H9 (cell line): ENCODE data around the gene UPB1. TPM values are rescaled to one million over a fixed set of nuclear protein-coding genes. Genes with fewer than 3 reads are reported as not detected.
"Not testable (repeated sequence)": the region's sequence is repeated elsewhere in the genome, so short reads cannot be mapped to it uniquely, and the experiment has no call there.

Source experiments
- DNase-seq: peaks from one replicate; pipeline ENCODE4 v3.0.0-alpha.2; 2017
- H2AFZ ChIP-seq: one replicate; pipeline ENCODE4 v1.6.1; 2013; ENCODE audit warnings: mild to moderate bottlenecking, low read length, control low read depth, moderate library complexity
- H2AK5ac ChIP-seq: 2 replicates; pipeline ENCODE4 v1.6.1; 2013; ENCODE audit warnings: low read length, control low read depth, mixed read lengths; ENCODE audit not compliant: insufficient read length
- H2BK120ac ChIP-seq: one replicate; pipeline ENCODE4 v1.6.1; 2013; ENCODE audit warnings: low read depth, mild to moderate bottlenecking, low read length, control low read depth, inconsistent platforms; ENCODE audit not compliant: poor library complexity, severe bottlenecking
- H2BK12ac ChIP-seq: 2 replicates; pipeline ENCODE4 v1.6.1; 2013; ENCODE audit warnings: low read length, control low read depth, mixed read lengths, low read depth; ENCODE audit not compliant: insufficient read length
- H2BK15ac ChIP-seq: 2 replicates; pipeline ENCODE4 v1.6.1; 2013; ENCODE audit warnings: low read depth, low read length, control low read depth
- H2BK20ac ChIP-seq: one replicate; pipeline ENCODE4 v1.6.1; 2013; ENCODE audit warnings: low read depth, mild to moderate bottlenecking, low read length, control low read depth, inconsistent platforms; ENCODE audit not compliant: poor library complexity, severe bottlenecking
- H2BK5ac ChIP-seq: 2 replicates; pipeline ENCODE4 v1.6.1; 2013; ENCODE audit warnings: low read length, control low read depth, mixed read lengths; ENCODE audit not compliant: insufficient read length
- H3K14ac ChIP-seq: 2 replicates; pipeline ENCODE4 v1.6.1; 2013; ENCODE audit warnings: low read length, control low read depth; ENCODE audit not compliant: insufficient read depth
- H3K18ac ChIP-seq: 2 replicates; pipeline ENCODE4 v1.6.1; 2013; ENCODE audit warnings: low read depth, mild to moderate bottlenecking, mixed read lengths, low read length, control low read depth; ENCODE audit not compliant: insufficient read length
- H3K23ac ChIP-seq: 2 replicates; pipeline ENCODE4 v1.6.1; 2013; ENCODE audit warnings: low read length, control low read depth, mixed read lengths, low read depth; ENCODE audit not compliant: insufficient read length
- H3K23me2 ChIP-seq: 2 replicates; pipeline ENCODE4 v1.6.1; 2013; ENCODE audit warnings: low read depth, mild to moderate bottlenecking, mixed read lengths, low read length, control low read depth; ENCODE audit not compliant: insufficient read length, poor library complexity, severe bottlenecking
- H3K27ac ChIP-seq: 2 replicates; pipeline ENCODE4 v1.5.1; 2013; ENCODE audit warnings: low read length, control low read depth, mixed read lengths, low read depth; ENCODE audit not compliant: insufficient read length
- H3K27me3 ChIP-seq: 2 replicates; pipeline ENCODE4 v1.6.1; 2013; ENCODE audit warnings: low read length, control low read depth, inconsistent platforms; ENCODE audit not compliant: insufficient read depth
- H3K4ac ChIP-seq: 2 replicates; pipeline ENCODE4 v1.6.1; 2013; ENCODE audit warnings: low read depth, mild to moderate bottlenecking, control low read depth, inconsistent platforms, low read length, moderate library complexity
- H3K4me1 ChIP-seq: 2 replicates; pipeline ENCODE4 v1.6.1; 2013; ENCODE audit warnings: low read length, control low read depth, inconsistent platforms; ENCODE audit not compliant: insufficient read depth
- H3K4me2 ChIP-seq: 2 replicates; pipeline ENCODE4 v1.6.1; 2013; ENCODE audit warnings: low read length, control low read depth, mixed read lengths; ENCODE audit not compliant: insufficient read length, insufficient read depth
- H3K56ac ChIP-seq: 2 replicates; pipeline ENCODE4 v1.6.1; 2013; ENCODE audit warnings: low read depth, mild to moderate bottlenecking, mixed read lengths, low read length, control low read depth; ENCODE audit not compliant: insufficient read length
- H3K79me1 ChIP-seq: 2 replicates; pipeline ENCODE4 v1.6.1; 2013; ENCODE audit warnings: low read depth, mild to moderate bottlenecking, moderate library complexity, low read length, control low read depth, inconsistent platforms; ENCODE audit not compliant: insufficient read depth, poor library complexity, severe bottlenecking
- H3K79me2 ChIP-seq: 2 replicates; pipeline ENCODE4 v1.6.1; 2013; ENCODE audit warnings: low read length, control low read depth, inconsistent platforms; ENCODE audit not compliant: insufficient read depth
- H3K9ac ChIP-seq: 2 replicates; pipeline ENCODE4 v1.6.1; 2013; ENCODE audit warnings: low read length, control low read depth, mixed read lengths; ENCODE audit not compliant: insufficient read length; ENCODE audit errors: extremely low read depth
- H3K9me3 ChIP-seq: one replicate; pipeline ENCODE4 v1.6.1; 2013; ENCODE audit warnings: low read depth, low read length, inconsistent platforms; ENCODE audit not compliant: control insufficient read depth
- H3T11ph ChIP-seq: one replicate; pipeline ENCODE4 v1.6.1; 2013; ENCODE audit warnings: mild to moderate bottlenecking, low read length, control low read depth, inconsistent platforms
- H4K20me1 ChIP-seq: one replicate; pipeline ENCODE4 v1.6.1; 2013; ENCODE audit not compliant: control insufficient read depth, insufficient read length, insufficient read depth
- H4K5ac ChIP-seq: 2 replicates; pipeline ENCODE4 v1.6.1; 2013; ENCODE audit warnings: low read depth, mild to moderate bottlenecking, mixed read lengths, low read length, control low read depth; ENCODE audit not compliant: insufficient read length
- H4K8ac ChIP-seq: replicated peaks from 2 replicates; pipeline ENCODE4 v1.6.1; 2013; ENCODE audit warnings: low read length, control low read depth, mixed read lengths, low read depth; ENCODE audit not compliant: insufficient read length
- H4K91ac ChIP-seq: 2 replicates; pipeline ENCODE4 v1.6.1; 2013; ENCODE audit warnings: low read depth, mild to moderate bottlenecking, moderate library complexity, mixed read lengths, low read length, control low read depth; ENCODE audit not compliant: insufficient read length
- H3K27ac Mint-ChIP-seq, 3 experiments: 2 replicates in 2 of 3; 3 replicates in 1 of 3; pipeline ENCODE4 v1.8.0; 2020 to 2021; ENCODE audit warnings: mixed read lengths in 3 of 3, mild to moderate bottlenecking in 1 of 3, moderate library complexity in 1 of 3
- H3K27me3 Mint-ChIP-seq: 2 replicates; pipeline ENCODE4 v1.8.0; 2021; ENCODE audit warnings: low read depth, mild to moderate bottlenecking, moderate library complexity, mixed read lengths
- H3K36me3 Mint-ChIP-seq, 3 experiments: 2 replicates in 2 of 3; 3 replicates in 1 of 3; pipeline ENCODE4 v1.8.0; 2020 to 2021; ENCODE audit warnings: low read depth in 3 of 3, mixed read lengths in 3 of 3; ENCODE audit not compliant: insufficient read depth in 1 of 3
- H3K4me1 Mint-ChIP-seq, 2 experiments: 2 replicates each; pipeline ENCODE4 v1.8.0; 2020; ENCODE audit warnings: mixed read lengths in 2 of 2
- H3K4me3 Mint-ChIP-seq, 2 experiments: 2 replicates in 1 of 2; 3 replicates in 1 of 2; pipeline ENCODE4 v1.8.0; 2020 to 2021; ENCODE audit warnings: mild to moderate bottlenecking in 2 of 2, mixed read lengths in 2 of 2, moderate library complexity in 1 of 2
- H3K9me3 Mint-ChIP-seq, 2 experiments: 2 replicates in 1 of 2; 3 replicates in 1 of 2; pipeline ENCODE4 v1.8.0; 2020; ENCODE audit warnings: mild to moderate bottlenecking in 2 of 2, mixed read lengths in 2 of 2, moderate library complexity in 1 of 2
- CTCF ChIP-seq: fragments of 200-600 bp; sonication (generic); conservative IDR thresholded peaks from 3 replicates; pipeline ENCODE4 v1.8.0; 2021; ENCODE audit warnings: antibody characterized with exemption, mild to moderate bottlenecking
- WGBS: extraction: QIAGEN DNeasy Blood & Tissue Kit; methylation state at CpG from one replicate; pipeline ENCODE4 v1.1.7; 2013; ENCODE audit warnings: missing lambda C conversion rate, low lambda C conversion rate, mixed read lengths; ENCODE audit not compliant: insufficient read length; ENCODE audit errors: extremely low coverage; 5-methylcytosine and 5-hydroxymethylcytosine counted together
- total RNA-seq: library from RNA; stranded (reverse); gene quantifications from 2 replicates; pipeline ENCODE4 v1.2.1, GENCODE V29; 2021

Gene UPB1
- total RNA-seq, 1 experiment from 2014 or later = not detected

- Histone ChIP-seq H2BK20ac (no peak overlapping the region), H4K5ac (no peak overlapping the region), H3K4me2 (no peak overlapping the region), H3K23me2 (no peaks in the 10 kb centered on the region), H2AFZ (no peak overlapping the region), H3K79me2 (no peaks in the 10 kb centered on the region), H3K9me3 (no peaks in the 10 kb centered on the region), H4K20me1 (no peaks in the 10 kb centered on the region), H3K23ac (no peak overlapping the region), H2BK12ac (no peak overlapping the region), H3K56ac (no peak overlapping the region), H3K27me3 (no peaks in the 10 kb centered on the region), H3T11ph (no peak overlapping the region), H3K27ac (no peak overlapping the region), H3K4me1 (no peaks in the 10 kb centered on the region), H2BK5ac (no peak overlapping the region), H3K18ac (no peak overlapping the region), H2BK120ac (no peak overlapping the region), H3K14ac (no peak overlapping the region), H4K8ac (no peak overlapping the region), H2AK5ac (no peak overlapping the region), H3K9ac (no peak overlapping the region), H4K91ac (no peak overlapping the region), H2BK15ac (no peak overlapping the region), H3K79me1 (no peaks in the 10 kb centered on the region), H3K4ac (no peak overlapping the region)
- no peaks in the 10 kb centered on the region for H3K36me3 Mint-ChIP-seq
- no CpG with 5 or more reads among the region's 2 CpGs for WGBS
- TF ChIP-seq CTCF = no peak
- H3K4me1 Mint-ChIP-seq = peaks cover 10 to 11% of the 10 kb centered on the region in 2 experiments
- H3K27ac Mint-ChIP-seq = no peak overlapping the region
- no peak overlapping the region for H3K4me3 Mint-ChIP-seq
- DNase-seq = no peak
- H3K9me3 Mint-ChIP-seq = no peaks in the 10 kb centered on the region
- no peaks in the 10 kb centered on the region; the same call in 1 of the 2 replicates for H3K27me3 Mint-ChIP-seq
These were observed 34.8 kb downstream of the UPB1 start for GRCh38 chr22:24529898-24530297.

DNA sequence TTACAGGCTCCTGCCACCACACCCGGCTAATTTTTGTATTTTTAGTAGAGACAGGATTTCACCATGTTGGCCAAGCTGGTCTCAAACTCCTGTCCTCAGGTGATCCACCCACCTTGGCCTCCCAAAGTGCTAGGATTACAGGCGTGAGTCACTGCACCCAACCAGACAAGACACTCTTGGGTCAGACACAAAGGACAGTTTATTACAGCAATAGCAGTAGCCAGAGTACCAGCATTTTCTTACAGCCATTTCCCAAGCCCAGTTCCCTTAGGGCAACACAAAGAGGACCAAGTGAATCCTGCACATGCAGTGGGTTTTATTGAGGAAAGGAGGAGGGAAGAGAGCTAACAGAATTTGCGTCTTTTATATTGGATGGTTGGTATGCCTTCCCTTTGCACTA is 35.8 kb downstream of the UPB1 start:
- not testable (repeated sequence) for H3K9me3 ChIP-seq, H3K18ac ChIP-seq, H3K23ac ChIP-seq, H2BK5ac ChIP-seq, H4K5ac ChIP-seq, H4K91ac ChIP-seq, H3K27me3 Mint-ChIP-seq, H2BK20ac ChIP-seq, H3K56ac ChIP-seq, H3K27me3 ChIP-seq, H3K14ac ChIP-seq, H3K9me3 Mint-ChIP-seq, H2AFZ ChIP-seq, H3K4me1 Mint-ChIP-seq, H4K20me1 ChIP-seq, H3T11ph ChIP-seq, H3K4me1 ChIP-seq, H3K23me2 ChIP-seq, H3K27ac ChIP-seq, H3K36me3 Mint-ChIP-seq, DNase-seq, H3K4me2 ChIP-seq, H3K27ac Mint-ChIP-seq, H2BK15ac ChIP-seq, H2BK12ac ChIP-seq, H3K79me2 ChIP-seq, H4K8ac ChIP-seq, H2BK120ac ChIP-seq, H3K9ac ChIP-seq, H2AK5ac ChIP-seq, H3K79me1 ChIP-seq, H3K4ac ChIP-seq, H3K4me3 Mint-ChIP-seq
- WGBS = no CpG with 5 or more reads among the region's 3 CpGs
